ENCODE data around the gene ZNF785. TPM values are rescaled to one million over a fixed set of nuclear protein-coding genes. Genes with fewer than 3 reads are reported as not detected.
A peak's percentile ranks its signal among the peaks of the same experiment; 100 is the strongest.
"Not testable (repeated sequence)": the region's sequence is repeated elsewhere in the genome, so short reads cannot be mapped to it uniquely, and the experiment has no call there.

ZNF785 gene
- total RNA-seq, 1 experiment from 2014 or later: 18.8 TPM

DNA sequence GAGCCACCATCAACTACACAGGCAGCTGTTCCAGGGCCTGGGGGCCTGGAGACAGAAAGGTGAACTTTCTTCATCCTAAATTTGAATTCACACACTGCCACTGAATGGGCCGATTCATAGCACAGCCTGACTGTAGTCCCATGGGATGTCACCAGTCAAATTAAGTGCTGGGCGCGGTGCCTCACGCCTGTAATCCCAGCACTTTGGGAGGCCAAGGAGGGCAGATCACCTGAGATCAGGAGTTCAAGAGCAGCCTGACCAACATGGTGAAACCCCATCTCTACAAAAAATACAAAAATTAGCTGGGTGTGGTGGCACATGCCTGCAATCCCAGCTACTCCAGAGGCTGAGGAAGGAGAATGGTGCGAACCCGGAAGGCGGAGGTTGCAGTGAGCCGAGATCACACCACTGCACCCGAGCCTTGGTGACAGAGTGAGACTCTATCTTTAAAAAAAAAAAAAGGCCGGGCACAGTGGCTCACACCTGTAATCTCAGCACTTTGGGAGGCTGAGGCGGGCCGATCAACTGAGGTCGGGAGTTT, 45.4 kb downstream of the ZNF785 start:
- not testable (repeated sequence) for H4K91ac ChIP-seq (ENCODE audit: insufficient read length, low read depth, low read length); H4K5ac ChIP-seq (ENCODE audit: insufficient read length, low read depth, low read length); H3K9me3 ChIP-seq (ENCODE audit: control insufficient read depth, low read depth, low read length); H3K27me3 ChIP-seq (ENCODE audit: insufficient read depth, low read length); H2BK5ac ChIP-seq (ENCODE audit: insufficient read length, low read length); H3K4me1 ChIP-seq (ENCODE audit: insufficient read depth, low read length); H3K4ac ChIP-seq (ENCODE audit: low read depth, low read length); H3K9ac ChIP-seq (ENCODE audit: extremely low read depth, insufficient read length, low read length); H3K14ac ChIP-seq (ENCODE audit: insufficient read depth, low read length); DNase-seq; H2AK5ac ChIP-seq (ENCODE audit: insufficient read length, low read length); H2AFZ ChIP-seq (ENCODE audit: low read length); H3K18ac ChIP-seq (ENCODE audit: insufficient read length, low read depth, low read length); H2BK15ac ChIP-seq (ENCODE audit: low read depth, low read length); H3K79me1 ChIP-seq (ENCODE audit: insufficient read depth, low read depth, low read length, poor library complexity, severe bottlenecking); H3K27me3 Mint-ChIP-seq (ENCODE audit: low read depth); H3K4me2 ChIP-seq (ENCODE audit: insufficient read depth, insufficient read length, low read length); H3T11ph ChIP-seq (ENCODE audit: low read length); H4K8ac ChIP-seq (replicated peaks; ENCODE audit: insufficient read length, low read depth, low read length); H2BK20ac ChIP-seq (ENCODE audit: low read depth, low read length, poor library complexity, severe bottlenecking); H4K20me1 ChIP-seq (ENCODE audit: control insufficient read depth, insufficient read depth, insufficient read length); H2BK120ac ChIP-seq (ENCODE audit: low read depth, low read length, poor library complexity, severe bottlenecking); H3K27ac ChIP-seq (ENCODE audit: insufficient read length, low read depth, low read length); H3K9me3 Mint-ChIP-seq; H3K79me2 ChIP-seq (ENCODE audit: insufficient read depth, low read length); H3K56ac ChIP-seq (ENCODE audit: insufficient read length, low read depth, low read length); H3K23ac ChIP-seq (ENCODE audit: insufficient read length, low read depth, low read length); H2BK12ac ChIP-seq (ENCODE audit: insufficient read length, low read depth, low read length)
- WGBS (ENCODE audit: extremely low coverage, insufficient read length, low lambda C conversion rate): no CpG with 5 or more reads among the region's 13 CpGs
- H3K36me3 Mint-ChIP-seq (ENCODE audit: insufficient read depth in 1 of 3, low read depth in 3 of 3): peaks cover 3 to 13% (median 6%) of the 10 kb centered on the region in 3 experiments; a peak in 6 of 7 replicates
- peak overlapping the region in 1 of 3 experiments; percentile 56; a peak in 2 of 7 replicates for H3K27ac Mint-ChIP-seq
- 0 out of 5 replicates have a peak overlapping the region, but pooled peaks of 1 of the 2 experiments have one; percentile 7 for H3K4me3 Mint-ChIP-seq
- H3K4me1 Mint-ChIP-seq: peaks cover 17 to 20% of the 10 kb centered on the region in 2 experiments
- peaks cover 11% of the 10 kb centered on the region for H3K23me2 ChIP-seq (ENCODE audit: insufficient read length, low read depth, low read length, poor library complexity, severe bottlenecking)
